HG02840 (cell line): ENCODE data around the gene MB21D2.
A peak's percentile ranks its signal among the peaks of the same experiment; 100 is the strongest.

ENCODE experiments used
- ATAC-seq: cut with Tn5 transposase; IDR thresholded peaks from one replicate; pipeline ENCODE4 v1.9.1; 2021; ENCODE audit warnings: mild to moderate bottlenecking, moderate library complexity, moderate number of reproducible peaks; ENCODE audit not compliant: unreplicated experiment, low FRiP score

The MB21D2 gene

DNA sequence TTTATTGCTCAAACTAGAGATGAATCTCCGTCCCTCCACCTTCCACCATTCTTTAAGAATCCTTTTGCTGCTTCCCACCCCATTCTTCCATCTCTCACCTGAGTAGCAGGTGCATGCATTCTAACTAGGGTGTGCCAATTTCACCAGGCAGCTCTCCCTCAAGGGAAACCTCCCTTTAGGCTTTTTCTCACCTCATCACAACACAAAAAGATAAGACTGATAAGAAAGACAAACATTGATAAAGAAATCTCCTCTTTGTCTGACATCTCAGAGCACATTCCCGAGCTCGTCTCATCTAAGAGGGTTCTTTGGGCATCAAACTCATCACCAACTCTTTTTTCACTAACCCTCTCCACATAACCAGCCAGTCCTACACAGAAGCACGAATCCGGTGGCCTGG lies 23.0 kb downstream of the MB21D2 start:
- ATAC-seq: no peak

DNA sequence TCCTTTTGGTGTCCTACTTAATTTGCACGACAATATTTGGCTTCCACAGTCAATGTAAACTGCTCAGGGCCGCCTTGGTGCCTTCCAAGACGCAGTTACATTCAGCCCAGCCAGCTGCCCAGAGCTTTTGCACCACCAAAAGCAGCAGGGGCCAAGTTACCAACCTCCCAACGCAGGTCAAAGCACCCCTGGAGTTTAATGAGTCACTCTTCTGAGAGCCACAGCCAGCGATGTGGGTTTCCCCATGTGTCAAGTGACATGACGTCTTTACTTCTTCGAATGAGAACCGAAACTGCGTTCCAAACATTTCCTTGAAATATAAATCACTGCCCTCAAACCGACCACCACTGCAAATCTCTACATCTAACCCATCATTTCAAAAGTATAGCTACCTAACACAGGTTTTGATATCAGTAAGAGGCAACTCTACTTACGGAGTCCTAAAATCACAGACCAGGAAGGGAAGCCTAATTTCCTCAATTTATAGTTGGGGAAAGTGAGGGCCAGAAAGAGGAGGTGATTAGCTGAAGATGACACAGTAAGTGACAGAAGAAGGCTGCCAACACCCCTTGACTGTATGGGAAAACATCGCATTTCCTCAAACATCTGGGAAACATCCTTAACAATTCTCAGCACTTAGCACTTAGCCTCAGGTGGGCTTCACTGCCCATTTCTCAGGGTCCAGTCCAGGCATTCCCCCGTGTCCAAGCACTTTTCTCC lies 24.5 kb downstream of the MB21D2 start:
- ATAC-seq: peak; percentile 95

DNA sequence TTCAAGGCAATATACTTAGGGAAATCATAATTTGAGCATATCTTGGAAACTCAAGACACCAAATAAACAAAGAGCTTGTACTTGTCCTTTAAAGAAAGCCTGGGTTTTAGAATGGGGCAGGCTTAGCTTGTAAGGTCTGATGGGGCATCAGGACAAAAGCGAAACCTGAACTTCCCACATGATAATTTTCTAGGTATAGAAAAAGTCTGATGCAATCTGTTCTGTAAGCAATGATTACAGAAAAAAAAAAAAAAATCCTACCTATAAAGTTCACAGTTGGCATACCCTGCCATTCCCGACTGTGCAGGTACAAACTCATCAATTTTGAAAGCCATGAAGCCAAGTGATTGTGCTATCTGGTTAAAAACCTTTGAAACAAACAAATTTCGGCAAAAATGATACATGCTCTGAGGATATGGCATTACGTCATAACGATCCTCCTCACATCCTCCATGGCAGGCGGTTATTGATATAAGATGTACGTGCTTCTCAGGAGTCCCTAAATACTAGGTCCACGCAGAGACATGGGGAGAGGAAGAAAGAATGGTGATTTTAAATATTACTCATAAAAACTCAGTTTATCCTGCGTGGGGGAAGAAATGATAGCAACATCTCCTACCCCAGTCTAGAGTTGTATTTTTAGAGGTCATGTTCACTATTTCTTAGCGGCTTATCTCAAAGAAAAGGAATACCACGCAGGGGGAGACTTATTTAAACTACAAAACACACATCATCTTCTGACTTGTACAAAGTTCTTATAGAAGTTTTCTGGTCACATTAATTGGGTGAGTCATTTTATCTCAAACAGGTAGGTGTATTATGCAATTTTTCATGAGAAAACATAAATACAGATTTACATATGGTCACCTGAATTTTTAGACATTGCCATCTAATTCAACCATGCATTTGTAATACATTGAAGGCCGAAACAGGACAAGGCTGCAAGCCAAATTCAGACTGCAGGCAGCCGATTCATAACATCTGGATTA lies 27.0 kb downstream of the MB21D2 start:
- ATAC-seq: no peak

DNA sequence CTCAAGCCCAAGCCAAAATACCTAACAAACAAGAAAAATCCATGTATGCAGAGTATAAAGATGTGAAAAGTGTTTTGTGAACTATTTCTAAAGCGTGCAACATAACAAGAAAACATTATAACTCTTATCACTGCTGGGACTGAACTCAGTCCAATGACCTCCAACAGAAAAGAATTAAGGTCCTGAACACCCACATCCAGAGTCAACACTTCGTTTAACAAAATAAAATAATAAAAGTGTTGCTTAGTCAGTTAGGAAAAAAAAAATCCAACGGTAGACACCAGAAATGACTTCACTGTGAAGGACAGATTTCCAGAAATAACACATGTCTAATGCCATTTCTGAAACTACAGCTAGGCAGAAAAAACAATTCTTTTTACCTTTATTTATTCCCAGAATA lies 28.0 kb downstream of the MB21D2 start:
- ATAC-seq: no peak

DNA sequence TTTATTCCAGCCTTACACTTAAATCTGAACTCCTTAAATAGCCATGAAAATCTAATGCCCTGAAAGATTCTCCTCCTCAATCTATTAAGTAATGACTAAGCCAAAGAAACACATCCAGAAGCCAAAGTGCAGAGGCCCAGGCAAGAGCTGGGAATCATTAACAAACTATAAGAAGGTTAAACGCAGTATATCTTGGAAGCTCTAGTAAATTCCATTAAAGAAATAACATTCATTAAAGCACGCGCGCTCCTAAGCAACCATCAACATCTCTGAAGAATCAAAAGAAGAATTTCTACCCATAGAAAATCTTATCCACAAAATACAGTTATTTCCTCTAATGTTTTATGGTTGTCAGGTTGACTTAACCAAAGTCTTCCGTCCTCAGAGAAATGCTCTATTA lies 29.5 kb downstream of the MB21D2 start:
- ATAC-seq: no peak

DNA sequence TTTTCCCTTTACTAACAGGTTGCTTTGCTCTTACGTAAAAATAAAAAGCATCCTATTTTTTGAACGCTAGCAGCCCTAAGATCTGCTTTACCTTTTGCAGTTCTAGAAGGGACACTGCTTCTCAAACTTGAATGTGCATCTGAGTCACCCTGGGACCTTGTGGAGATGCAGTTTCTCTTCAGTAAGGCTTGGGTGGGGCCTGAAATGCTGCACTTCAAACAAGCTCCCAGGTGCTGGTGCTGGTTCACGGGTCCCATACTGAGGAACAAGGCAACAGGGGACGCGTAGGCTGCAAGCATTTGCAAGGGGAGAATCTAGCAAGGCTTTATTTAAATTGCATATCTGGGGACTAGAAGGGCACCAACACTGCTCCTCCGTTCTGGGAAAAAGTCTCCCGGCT lies 30.0 kb downstream of the MB21D2 start:
- no peak for ATAC-seq

DNA sequence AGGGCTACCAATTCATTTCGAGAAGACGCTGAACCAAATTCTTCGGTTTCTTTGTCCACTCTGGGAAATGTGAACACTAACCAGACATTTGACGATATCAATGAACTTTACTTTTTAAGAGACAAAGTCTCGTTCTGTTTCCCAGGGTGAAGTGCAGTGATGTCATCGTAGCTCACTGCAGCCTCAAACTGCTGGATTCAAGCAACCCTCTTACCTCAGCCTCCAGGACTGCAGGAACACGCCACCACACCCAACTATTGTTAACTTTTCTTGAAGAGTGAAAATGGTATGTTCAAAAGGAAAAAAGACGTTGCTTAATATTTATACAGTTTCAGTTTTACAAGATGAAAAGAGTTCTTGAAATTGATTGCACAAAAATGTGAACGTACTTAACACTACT lies 30.6 kb downstream of the MB21D2 start:
- ATAC-seq: no peak

DNA sequence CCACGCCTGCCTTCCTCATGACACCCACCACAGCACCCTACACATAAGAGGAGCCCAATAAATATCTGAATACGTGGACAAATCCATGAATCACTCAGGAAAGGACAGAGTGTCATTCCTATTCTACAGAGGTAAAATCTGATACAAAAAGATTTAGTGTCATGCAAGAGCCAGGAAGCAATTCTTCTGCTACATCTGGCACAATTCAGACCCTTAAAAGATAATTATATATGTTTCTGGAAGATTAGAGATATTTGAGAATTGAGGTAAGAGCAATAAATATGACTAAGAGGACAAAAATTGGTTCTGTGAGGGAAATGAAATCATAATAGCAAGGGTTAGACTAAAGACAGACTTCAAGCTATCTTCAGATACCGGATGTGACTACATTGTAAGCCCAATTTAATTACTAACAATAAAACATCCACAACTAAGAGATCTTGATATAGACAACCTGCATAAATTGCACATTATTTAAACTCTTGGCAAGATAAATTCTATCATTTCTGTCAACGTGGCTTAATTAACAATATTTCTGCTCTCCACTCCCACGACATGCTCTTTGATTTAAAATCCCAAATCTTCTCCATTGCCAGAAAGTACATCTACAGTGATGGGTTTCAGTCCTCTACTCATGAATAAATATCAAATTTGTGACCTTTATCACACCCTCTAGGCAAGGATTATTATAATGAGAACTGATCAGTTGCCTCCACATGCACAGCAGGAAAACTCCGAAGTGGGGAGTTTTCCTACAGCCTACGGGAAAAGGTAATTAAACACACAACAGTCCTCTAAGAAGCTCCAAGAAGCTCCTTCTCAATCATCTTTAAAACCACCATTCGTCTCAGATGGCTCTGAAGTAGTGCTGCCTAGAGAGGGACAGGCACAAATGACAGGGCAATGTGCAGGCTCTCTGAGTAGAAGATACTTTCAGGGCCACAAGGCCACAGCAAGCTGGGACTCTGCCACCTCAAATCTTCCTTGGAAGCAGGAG lies 32.6 kb downstream of the MB21D2 start:
- no peak for ATAC-seq

DNA sequence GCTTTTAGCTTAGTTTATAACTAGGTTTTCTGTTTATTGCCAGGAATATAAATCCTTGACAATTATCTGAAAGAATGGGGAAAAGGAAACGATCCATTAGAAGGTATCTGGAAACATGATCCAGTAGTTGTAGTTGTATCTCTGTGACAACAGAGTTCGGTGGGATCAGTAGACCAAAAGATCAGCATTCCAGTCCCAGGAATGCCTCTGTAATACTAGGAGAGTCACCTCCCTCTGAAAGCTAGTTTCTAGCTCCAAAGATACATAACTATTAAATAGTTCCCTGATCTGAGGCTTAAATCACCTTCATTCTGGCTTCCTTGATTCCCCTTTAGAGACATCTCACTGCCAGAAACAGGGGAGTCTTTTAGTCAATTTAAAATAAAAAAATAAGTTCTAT lies 34.1 kb downstream of the MB21D2 start:
- ATAC-seq: no peak

DNA sequence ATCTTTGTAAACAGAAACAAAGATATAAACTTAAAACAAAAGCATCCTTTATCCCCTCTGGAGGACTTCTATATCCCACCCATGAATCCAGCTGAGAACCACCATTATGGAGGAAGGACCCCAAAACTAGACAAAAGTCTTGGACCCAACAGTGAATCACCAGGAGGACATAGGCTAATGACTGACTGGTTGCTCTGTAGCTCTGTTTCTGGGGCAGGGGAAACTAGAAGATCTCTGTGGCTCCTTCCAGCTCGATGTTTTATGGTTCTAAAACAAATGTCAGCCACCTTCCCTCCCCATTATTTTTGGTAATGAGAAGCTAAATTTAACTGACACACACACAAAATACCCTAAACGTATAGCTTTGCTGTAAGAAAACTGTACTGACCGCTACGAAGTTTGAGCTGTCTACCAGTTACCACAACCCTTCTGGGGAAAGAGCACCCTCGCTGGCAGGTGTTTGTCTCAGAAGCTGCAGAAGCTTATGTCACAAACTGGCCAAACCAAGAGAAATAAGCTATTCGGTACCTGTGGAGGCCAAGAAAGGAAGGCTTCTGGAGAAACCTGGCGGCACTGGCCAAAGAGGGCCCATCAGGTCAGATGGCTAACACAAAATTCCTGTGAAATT lies 36.4 kb downstream of the MB21D2 start:
- ATAC-seq: no peak

DNA sequence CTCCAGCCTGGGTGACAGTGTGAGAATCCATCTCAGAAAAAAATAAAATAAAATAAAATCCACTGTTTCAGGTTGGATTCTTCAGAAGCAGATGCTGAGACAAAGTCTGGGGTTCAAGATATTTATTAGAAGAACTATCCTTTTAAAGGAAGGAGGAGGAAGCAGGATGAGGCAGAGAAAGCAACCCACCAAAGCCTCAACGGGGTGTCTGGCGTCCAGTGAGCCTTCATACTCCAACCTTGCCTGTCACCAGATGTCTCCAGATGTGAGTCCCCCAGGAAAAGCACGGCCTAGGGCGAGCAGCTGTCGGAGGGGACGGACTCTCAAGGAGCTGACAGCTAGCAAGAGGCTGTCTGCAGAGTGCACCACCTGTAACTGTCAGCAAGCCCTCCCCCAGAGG lies 37.3 kb downstream of the MB21D2 start:
- ATAC-seq: no peak

DNA sequence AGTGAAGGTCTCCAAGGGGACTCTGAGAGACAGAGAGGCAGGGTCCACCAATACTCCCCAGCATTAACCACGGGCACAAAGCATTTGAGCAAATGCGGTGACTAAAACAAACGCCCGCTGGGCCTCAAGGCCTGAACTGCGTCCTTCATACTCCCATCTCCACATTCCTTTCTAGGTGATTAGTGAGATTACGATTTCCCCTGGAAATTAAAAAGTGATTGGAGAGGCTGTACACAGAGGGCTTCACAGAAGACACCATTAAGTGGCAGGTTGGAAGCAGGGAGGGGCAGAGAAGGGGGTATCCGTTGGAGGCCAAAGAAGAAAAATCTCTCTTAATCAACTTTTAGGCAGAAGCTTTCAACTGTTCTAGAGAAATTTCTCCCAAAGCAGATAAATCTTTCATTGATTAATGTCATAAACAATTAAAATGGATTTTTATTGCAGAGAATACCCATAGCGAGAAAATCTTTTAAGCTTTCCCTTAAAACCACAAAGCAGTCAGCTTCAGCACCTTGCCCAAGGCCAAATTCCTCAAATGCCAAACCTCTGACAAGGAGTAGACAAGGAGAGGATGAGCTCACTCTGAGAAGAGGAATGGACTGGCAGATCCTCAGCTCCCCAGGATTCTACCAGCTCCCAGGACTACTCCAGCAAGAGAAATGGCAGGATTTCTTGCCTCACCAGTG lies 38.2 kb downstream of the MB21D2 start:
- ATAC-seq: no peak

DNA sequence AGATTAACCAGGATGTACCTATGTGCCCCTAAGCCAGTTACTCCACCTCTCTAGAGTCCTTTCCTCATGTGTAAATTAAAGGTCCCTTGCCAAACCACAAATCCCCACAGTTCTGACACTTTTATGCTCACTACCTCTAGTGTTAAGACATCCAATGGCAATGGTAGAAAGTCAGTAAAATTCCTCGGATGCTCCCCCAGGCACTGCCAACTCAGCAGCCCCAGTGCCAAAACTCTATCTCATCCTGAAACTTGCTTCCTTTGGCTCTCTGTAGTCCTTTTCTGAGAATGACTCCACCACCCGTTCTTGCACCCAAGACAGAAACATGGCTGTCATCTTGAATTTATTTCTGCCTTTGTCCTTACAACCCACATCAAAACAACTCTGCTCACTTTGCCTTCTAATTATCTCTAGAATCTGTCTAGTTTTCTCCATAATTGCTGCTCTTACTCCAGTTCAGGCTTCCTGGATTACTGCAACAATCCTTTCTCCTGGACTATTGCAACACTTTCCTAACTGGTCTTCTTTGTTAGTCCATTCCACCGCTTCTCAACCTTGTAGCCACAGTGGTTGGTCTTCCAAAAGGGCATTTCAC lies 41.6 kb downstream of the MB21D2 start:
- ATAC-seq: no peak

DNA sequence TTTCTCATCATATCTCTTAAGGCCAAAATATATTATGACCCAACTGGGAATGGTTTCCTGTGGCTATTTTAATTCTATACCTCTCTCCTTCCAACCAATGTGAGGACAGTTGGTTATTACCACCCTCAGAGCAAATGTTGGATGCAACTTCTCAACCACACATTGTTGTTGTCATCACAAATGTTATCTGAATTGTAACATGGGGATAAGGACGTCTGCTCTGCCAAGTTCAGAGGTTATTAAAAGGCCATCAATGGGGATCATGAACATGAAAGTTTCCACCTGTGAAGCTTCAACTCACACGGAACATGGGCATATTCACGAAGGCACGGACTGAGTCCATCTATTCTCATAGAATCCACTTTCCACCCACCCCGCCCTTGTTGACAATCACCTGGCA lies 46.8 kb downstream of the MB21D2 start:
- no peak for ATAC-seq

DNA sequence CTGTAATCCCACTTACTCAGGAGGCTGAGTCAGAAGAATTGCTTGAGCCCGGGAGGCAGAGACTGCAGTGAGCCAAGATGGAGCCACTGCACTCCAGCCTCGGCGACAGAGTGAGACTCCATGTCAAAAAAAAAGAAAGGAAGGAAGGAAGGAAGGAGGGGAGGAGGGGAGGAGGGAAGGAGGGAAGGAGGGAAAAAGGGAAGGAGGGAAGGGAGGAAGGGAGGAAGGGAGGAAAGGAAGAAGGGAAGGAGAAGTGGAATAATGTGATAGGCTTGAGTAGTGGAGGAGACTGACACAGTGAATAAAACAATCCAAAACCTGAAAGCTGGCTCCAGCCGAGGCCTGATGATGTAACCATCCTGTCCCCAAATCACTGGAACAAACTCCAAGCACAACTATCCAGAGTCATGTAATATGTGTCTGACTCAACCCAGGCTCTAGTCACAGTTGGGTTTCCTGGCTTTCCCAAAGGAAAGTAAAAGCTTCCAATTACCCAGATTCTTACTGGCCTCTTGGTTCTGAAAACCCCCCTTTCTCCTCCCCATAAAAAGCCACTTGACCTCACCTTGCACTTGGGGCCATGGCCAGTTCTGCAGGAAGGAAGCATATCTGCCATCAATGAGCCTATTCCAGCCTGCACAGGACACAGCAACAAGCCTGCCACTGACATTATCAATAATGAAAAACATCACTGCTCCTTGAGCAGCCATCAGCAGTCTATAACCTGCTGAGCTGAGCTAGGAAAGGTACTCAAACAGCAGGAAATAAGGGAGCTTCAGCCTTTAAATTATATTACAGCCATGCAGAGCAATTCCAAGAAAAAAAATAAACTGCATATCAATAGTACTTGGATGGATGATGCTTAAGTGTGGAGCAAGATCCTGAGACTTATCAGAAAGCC lies 48.3 kb downstream of the MB21D2 start:
- no peak for ATAC-seq

DNA sequence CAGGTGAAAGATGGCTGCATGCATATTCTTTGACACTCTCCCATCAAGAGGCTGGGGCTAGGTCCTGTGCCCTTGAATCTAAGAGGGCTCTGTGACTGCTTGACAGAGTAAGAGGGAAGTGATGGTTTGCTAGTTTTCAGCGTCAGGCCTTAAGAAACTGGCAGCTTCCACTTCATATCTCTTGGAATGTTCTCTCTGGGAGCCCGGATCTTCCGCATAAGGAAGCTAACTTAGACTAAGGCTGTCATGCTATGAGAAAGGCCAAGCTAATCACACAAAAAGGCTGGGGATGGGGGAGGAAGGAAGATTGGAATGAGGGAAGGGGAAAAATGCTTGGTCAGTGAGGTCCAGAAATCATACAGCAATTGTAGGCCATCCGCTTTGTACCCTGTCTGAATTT lies 50.0 kb downstream of the MB21D2 start:
- no peak for ATAC-seq

DNA sequence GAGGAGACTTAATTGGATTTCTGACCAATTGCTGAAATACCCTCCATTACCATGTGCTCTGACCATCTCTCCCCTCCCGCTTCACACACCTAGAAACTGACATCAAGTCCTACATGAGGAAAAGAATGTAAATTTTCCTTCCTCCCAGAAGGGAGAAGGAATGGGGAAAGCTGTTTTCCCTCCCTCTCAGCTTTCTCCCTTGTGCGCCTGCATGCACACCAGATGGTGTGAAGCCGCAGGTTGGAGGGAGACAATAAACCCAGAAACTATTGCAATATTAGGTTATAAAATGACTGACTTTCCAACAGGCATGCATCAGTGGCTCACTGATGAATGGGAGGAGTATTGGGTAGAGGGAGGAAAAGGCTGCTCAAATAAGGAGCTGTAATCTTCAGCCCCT lies 50.9 kb downstream of the MB21D2 start:
- ATAC-seq: no peak

DNA sequence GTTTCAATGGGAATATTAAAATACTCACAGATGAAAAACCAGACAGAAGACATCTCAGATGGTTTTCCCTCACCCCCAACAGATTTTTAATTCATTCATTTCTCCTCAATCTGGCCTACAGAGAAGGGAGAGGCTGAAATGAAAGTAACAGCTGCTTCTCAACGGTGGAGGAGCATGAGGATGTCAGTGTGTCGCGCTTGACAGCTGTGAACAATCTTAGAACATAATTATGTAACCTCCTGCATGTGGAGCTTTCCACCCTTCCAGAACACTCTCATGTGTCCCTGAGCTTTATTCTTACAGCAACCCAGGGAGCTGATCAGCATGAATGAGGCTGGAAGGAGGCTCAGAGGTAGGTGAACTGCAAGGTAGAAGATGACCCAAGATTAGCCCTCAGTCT lies 52.7 kb downstream of the MB21D2 start:
- no peak for ATAC-seq
